K562 (cell line): ENCODE measurements around the gene TRIM47. TPM values are rescaled to one million over a fixed set of nuclear protein-coding genes. Genes with fewer than 3 reads are reported as not detected.

Experiments used
- CREB3 ChIP-seq: fragments of 450-650 bp; conservative IDR thresholded peaks from 2 replicates; pipeline ENCODE4 v1.6.1; 2016; ENCODE audit warnings: missing genetic modification characterization, low read depth, mild to moderate bottlenecking, missing compliant biosample characterization, moderate library complexity
- ESRRA ChIP-seq: fragments of 450-650 bp; IDR thresholded peaks from 2 replicates; pipeline ENCODE4 v1.6.1; 2014; ENCODE audit warnings: low read depth, mild to moderate bottlenecking, moderate library complexity, borderline replicate concordance
- ETV5 ChIP-seq: sonication (generic); formaldehyde crosslinking; IDR thresholded peaks from 2 replicates; pipeline ENCODE4 v1.4.0; 2020; ENCODE audit warnings: low read depth, mild to moderate bottlenecking, missing genetic modification reagents
- NCOA4 ChIP-seq: fragments of 450-650 bp; IDR thresholded peaks from 2 replicates; pipeline ENCODE4 v1.6.1; 2018; ENCODE audit warnings: mild to moderate bottlenecking; ENCODE audit not compliant: partially characterized antibody
- PML ChIP-seq: IDR thresholded peaks from 2 replicates; pipeline ENCODE4 v1.6.1; 2012; ENCODE audit warnings: low read length, inconsistent platforms
- SPI1 ChIP-seq: IDR thresholded peaks from 2 replicates; pipeline ENCODE4 v1.6.1; 2011; ENCODE audit warnings: low read depth, low read length, control low read depth, borderline replicate concordance
- ZBTB40 ChIP-seq, 2 experiments: fragments of 450-650 bp in 1 of 2; sonication (generic) in 1 of 2; formaldehyde crosslinking in 1 of 2; IDR thresholded peaks; 2 replicates each; pipeline versions ENCODE4 v1.7.1 to v1.9.0; 2016 to 2022; ENCODE audit warnings: inconsistent platforms in 1 of 2, mild to moderate bottlenecking in 1 of 2, missing genetic modification reagents in 1 of 2
- ZFX ChIP-seq: sonication (generic); formaldehyde crosslinking; IDR thresholded peaks from 2 replicates; pipeline ENCODE4 v1.8.0; 2022; ENCODE audit warnings: mild to moderate bottlenecking, missing genetic modification reagents, moderate library complexity
- ZNF740 ChIP-seq, 3 experiments: fragments of 200-800 bp in 1 of 3; sonication (Bioruptor generic) in 1 of 3; sonication (generic) in 1 of 3; formaldehyde crosslinking in 1 of 3; IDR thresholded peaks; 2 replicates each; pipeline versions ENCODE4 v1.6.1 to v1.8.0; 2016 to 2022; ENCODE audit warnings: mild to moderate bottlenecking in 2 of 3, missing compliant biosample characterization in 2 of 3, missing genetic modification characterization in 2 of 3, missing genetic modification reagents in 1 of 3
- polyA plus RNA-seq, 8 experiments: library from polyadenylated mRNA; depleted of rRNA in 4 of 8; stranded (reverse) in 5 of 8; unstranded in 3 of 8; fragments of >200 nt; fragmentation: Nextera tagmentation in 2 of 8; fragmentation: Illumina TruSeq in 1 of 8; extraction: Ambion mirVana in 2 of 8; extraction: Trizol in 1 of 8; gene quantifications; 2 replicates each; pipeline versions ENCODE4 v1.2.1 to v1.2.3, GENCODE V29; 2011 to 2014; ENCODE audit warnings: inconsistent platforms in 1 of 8, missing spikeins in 1 of 8
- total RNA-seq, 7 experiments: library from RNA; depleted of rRNA in 6 of 7; stranded (reverse); fragments of >200 nt in 6 of 7; fragmentation: Illumina TruSeq in 2 of 7; extraction: Trizol in 2 of 7; gene quantifications; 2 replicates each; pipeline versions ENCODE4 v1.2.1 to v1.2.3, GENCODE V29; 2011 to 2021; ENCODE audit warnings: low replicate concordance in 1 of 7
- TF ChIP-seq, protein P1 (sequence below): sonication (generic); formaldehyde crosslinking; IDR thresholded peaks from 2 replicates; pipeline ENCODE4 v1.9.0; 2022; ENCODE audit warnings: mild to moderate bottlenecking, missing genetic modification reagents
- TF ChIP-seq, protein P2 (sequence below), 2 experiments: IDR thresholded peaks; 2 replicates each; pipeline ENCODE4 v1.6.1; 2011; ENCODE audit warnings: borderline replicate concordance in 1 of 2, control low read depth in 1 of 2, low read depth in 1 of 2, low read length in 1 of 2, mild to moderate bottlenecking in 1 of 2, mixed read lengths in 1 of 2, moderate library complexity in 1 of 2; ENCODE audit not compliant: insufficient read depth in 1 of 2, insufficient read length in 1 of 2, poor library complexity in 1 of 2, severe bottlenecking in 1 of 2; ENCODE audit errors: extremely low read depth in 1 of 2

TRIM47 gene
- total and polyA plus RNA-seq, 9 of the 15 experiments (the other 6 are each of a cell fraction or from before 2014, with no cell fraction given): 0.56 to 6.1 (median 3.2) TPM

- peak; percentile 77 for TF ChIP-seq ZBTB40 (IDR thresholded peaks at IDR 0.05)
- no peak for TF ChIP-seq ZBTB40 (CRISPR knock-in tag; IDR thresholded peaks at IDR 0.05)
- TF ChIP-seq SPI1: peak; percentile 64
- no peak for TF ChIP-seq CREB3 (tag)
- no peak; the same call in 1 of the 2 replicates for TF ChIP-seq ZNF740 (CRISPR knock-in tag; IDR thresholded peaks at IDR 0.05)
- no peak for TF ChIP-seq ZNF740 (tag; IDR thresholded peaks at IDR 0.05)
- peak; percentile 83 for TF ChIP-seq PML
- TF ChIP-seq ESRRA: peak; percentile 52; the same call in 1 of the 2 replicates
- peak; percentile 88 for TF ChIP-seq ZFX
- no peak for TF ChIP-seq NCOA4
- peak; percentile 64; the same call in 1 of the 2 replicates for TF ChIP-seq ETV5 (CRISPR knock-in tag)
- TF ChIP-seq, protein P1, sequence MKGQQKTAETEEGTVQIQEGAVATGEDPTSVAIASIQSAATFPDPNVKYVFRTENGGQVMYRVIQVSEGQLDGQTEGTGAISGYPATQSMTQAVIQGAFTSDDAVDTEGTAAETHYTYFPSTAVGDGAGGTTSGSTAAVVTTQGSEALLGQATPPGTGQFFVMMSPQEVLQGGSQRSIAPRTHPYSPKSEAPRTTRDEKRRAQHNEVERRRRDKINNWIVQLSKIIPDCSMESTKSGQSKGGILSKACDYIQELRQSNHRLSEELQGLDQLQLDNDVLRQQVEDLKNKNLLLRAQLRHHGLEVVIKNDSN (CRISPR knock-in tag): peak; percentile 98
- TF ChIP-seq, protein P2, sequence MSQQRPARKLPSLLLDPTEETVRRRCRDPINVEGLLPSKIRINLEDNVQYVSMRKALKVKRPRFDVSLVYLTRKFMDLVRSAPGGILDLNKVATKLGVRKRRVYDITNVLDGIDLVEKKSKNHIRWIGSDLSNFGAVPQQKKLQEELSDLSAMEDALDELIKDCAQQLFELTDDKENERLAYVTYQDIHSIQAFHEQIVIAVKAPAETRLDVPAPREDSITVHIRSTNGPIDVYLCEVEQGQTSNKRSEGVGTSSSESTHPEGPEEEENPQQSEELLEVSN (IDR thresholded peaks at IDR 0.05; ENCODE audit: borderline replicate concordance in 1 of 2, extremely low read depth in 1 of 2, insufficient read depth in 1 of 2, insufficient read length in 1 of 2, low read depth in 1 of 2, low read length in 1 of 2, poor library complexity in 1 of 2, severe bottlenecking in 1 of 2): peak; percentile 66 to 70
These were observed 22.9 kb downstream of the TRIM47 start, which contains the start of gene WBP2 (continued) for GRCh38 chr17:75855310-75856061.
